Kidney (tissue), 14 donors: ENCODE measurements around the gene VPS4B. TPM values are rescaled to one million over a fixed set of nuclear protein-coding genes. Genes with fewer than 3 reads are reported as not detected.

ENCODE experiments used
- DNase-seq, 5 donors: peaks; one replicate each; pipeline ENCODE4 v3.0.0-alpha.2; 2013 to 2020
- FAIRE-seq: peaks from 2 replicates; lab custom pipeline; 2012; peaks lifted over from hg19 to GRCh38; lab: Jason Lieb, UNC
- H3K27ac ChIP-seq, 2 donors: one replicate each; pipeline ENCODE4 v1.7.0; 2013; ENCODE audit warnings: low read depth in 2 of 2, low read length in 2 of 2, inconsistent platforms in 1 of 2
- H3K27me3 ChIP-seq: one replicate; pipeline ENCODE4 v1.7.1; 2013; ENCODE audit warnings: low read length, inconsistent platforms; ENCODE audit not compliant: control insufficient read depth, insufficient read depth
- H3K36me3 ChIP-seq, 3 donors: one replicate each; pipeline versions ENCODE4 v1.7.0 to v1.7.1; 2013; ENCODE audit warnings: low read length in 3 of 3, control low read depth in 1 of 3, inconsistent platforms in 1 of 3; ENCODE audit not compliant: insufficient read depth in 3 of 3, control insufficient read depth in 2 of 3
- H3K4me1 ChIP-seq, 3 donors: one replicate each; pipeline versions ENCODE4 v1.7.0 to v1.7.1; 2013; ENCODE audit warnings: low read length in 3 of 3, inconsistent platforms in 1 of 3, low read depth in 1 of 3; ENCODE audit not compliant: control insufficient read depth in 2 of 3, insufficient read depth in 2 of 3
- H3K4me3 ChIP-seq, 3 donors: one replicate each; pipeline versions ENCODE4 v1.7.0 to v1.8.1; 2013; ENCODE audit warnings: low read length in 3 of 3, control low read depth in 1 of 3, inconsistent platforms in 1 of 3
- H3K9ac ChIP-seq, 3 donors: one replicate each; pipeline versions ENCODE4 v1.7.0 to v1.7.1; 2013; ENCODE audit warnings: low read length in 3 of 3, control low read depth in 1 of 3, inconsistent platforms in 1 of 3
- H3K9me3 ChIP-seq, 3 donors: one replicate each; pipeline versions ENCODE4 v1.7.0 to v1.7.1; 2013; ENCODE audit warnings: low read length in 3 of 3, control low read depth in 1 of 3, inconsistent platforms in 1 of 3; ENCODE audit not compliant: control insufficient read depth in 2 of 3, insufficient read depth in 1 of 3
- intact Hi-C: fragments of 100-400 bp; cut with DNase I; formaldehyde crosslinking; loops from one replicate; pipeline ENCODE4 v1.11.1; 2022
- polyA plus RNA-seq: library from polyadenylated mRNA; stranded (reverse); fragments of 350-450 nt; fragmentation: Illumina TruSeq; extraction: RNeasy Lipid Tissue Mini Kit (QIAGEN cat#74804); gene quantifications from one replicate; pipeline ENCODE4 v1.2.3, GENCODE V29; 2014; ENCODE audit warnings: low read depth, low replicate concordance; ENCODE audit not compliant: insufficient read depth
- total RNA-seq: library from RNA; stranded (reverse); fragmentation: NEBNext Ultra II Directional; extraction: Animal tissue kit (Norgen Biotek cat#: 25700); gene quantifications from one replicate; pipeline ENCODE4 v1.2.1, GENCODE V29; 2021
- TF ChIP-seq, protein P1 (sequence below): IDR thresholded peaks from 3 replicates; pipeline ENCODE4 v1.5.1; 2012; ENCODE audit warnings: mild to moderate bottlenecking, moderate library complexity, borderline replicate concordance; ENCODE audit not compliant: insufficient read depth; ENCODE audit errors: extremely low read depth
- donor health status: control.
- donor health status: control.
- donor health status: control.
- donor health status: control.
- donor health status: control.
- donor health status: DM: yes; HTN: yes; CAD: no.
- donor health status: Normal renal cell carcinoma (clear cell type).

The VPS4B gene
- total and polyA plus RNA-seq, 2 donors from 2014 or later = 15.7 to 63.7 TPM

DNA sequence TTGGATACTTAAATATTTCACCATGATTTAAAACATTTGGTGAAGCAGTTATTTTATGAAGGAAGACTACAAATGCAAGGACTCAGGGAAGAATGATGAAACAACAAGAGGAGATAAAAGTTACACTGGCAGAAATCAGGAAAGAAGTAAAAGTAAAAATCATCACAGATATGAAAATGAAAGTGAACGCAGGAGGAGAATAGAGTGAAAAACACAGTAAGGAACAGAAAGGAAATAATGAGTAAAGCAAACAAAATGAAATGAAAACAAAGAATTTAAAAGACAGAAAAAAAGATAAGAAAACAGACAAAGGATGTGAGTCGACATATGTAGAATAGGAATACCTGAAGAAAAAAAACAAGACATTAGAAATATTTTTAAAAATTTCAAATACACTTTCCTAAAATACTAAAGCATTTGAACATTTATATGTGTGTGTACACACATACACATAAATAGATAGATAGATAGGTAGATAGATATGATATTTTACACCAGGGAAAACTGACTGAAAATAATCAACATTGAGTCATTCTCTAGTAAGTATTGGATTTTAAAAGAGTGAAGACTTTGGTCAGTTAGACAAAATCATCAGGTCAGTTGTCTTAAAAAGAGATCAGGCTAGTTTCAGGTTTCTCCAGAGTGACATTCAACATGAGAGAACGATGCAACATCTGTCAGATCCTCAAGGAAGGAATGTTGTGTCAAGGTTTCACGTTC lies 43.2 kb downstream of the VPS4B start:
- Histone ChIP-seq H3K4me1 (no peaks in the 10 kb centered on the region), H3K9me3 (peaks cover 0 to 3% (median 0%) of the 10 kb centered on the region in 3 donors), H3K9ac (no peak overlapping the region), H3K36me3 (no peaks in the 10 kb centered on the region), H3K27ac (no peak overlapping the region), H3K4me3 (no peak overlapping the region), H3K27me3 (no peaks in the 10 kb centered on the region)
- DNase-seq (no peak), FAIRE-seq (no peak)
- TF ChIP-seq, protein P1, sequence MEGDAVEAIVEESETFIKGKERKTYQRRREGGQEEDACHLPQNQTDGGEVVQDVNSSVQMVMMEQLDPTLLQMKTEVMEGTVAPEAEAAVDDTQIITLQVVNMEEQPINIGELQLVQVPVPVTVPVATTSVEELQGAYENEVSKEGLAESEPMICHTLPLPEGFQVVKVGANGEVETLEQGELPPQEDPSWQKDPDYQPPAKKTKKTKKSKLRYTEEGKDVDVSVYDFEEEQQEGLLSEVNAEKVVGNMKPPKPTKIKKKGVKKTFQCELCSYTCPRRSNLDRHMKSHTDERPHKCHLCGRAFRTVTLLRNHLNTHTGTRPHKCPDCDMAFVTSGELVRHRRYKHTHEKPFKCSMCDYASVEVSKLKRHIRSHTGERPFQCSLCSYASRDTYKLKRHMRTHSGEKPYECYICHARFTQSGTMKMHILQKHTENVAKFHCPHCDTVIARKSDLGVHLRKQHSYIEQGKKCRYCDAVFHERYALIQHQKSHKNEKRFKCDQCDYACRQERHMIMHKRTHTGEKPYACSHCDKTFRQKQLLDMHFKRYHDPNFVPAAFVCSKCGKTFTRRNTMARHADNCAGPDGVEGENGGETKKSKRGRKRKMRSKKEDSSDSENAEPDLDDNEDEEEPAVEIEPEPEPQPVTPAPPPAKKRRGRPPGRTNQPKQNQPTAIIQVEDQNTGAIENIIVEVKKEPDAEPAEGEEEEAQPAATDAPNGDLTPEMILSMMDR = no peak
- intact Hi-C loops = no loop called here

DNA sequence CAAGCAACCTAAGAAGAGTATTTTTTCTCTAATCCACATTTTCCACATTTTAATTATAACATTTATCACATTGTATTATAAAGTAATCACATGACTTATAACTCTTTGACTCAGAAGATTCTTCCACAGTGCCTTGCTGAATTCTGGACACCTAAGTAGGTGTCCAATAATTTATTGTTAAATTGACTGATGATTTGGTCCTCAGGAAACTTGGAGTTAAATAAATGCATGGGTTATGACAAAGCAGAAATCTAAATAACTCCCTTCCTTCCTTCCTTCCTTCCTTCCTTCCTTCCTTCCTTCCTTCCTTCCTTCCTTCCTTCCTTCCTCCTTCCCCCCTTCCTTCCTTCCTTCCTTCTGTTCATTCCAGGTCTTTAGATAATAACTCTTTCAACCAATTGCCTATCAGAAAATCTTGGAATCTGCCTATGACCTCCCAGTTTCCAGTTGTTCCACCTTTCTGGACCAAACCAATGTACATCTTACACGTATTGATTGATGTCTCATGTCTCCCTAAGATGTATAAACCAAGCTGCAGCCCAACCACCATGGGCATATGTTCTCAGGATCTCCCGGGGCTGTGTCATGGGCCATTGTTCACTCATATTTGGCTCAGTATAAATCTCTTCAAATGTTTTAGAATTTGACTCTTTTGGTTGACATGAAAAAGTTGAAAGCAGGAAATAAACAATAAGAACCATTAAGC lies 44.8 kb downstream of the VPS4B start:
- no peak overlapping the region for H3K4me3 ChIP-seq
- intact Hi-C loops = no loop called here
- TF ChIP-seq, protein P1 = no peak
- H3K27me3 ChIP-seq = no peaks in the 10 kb centered on the region
- DNase-seq (no peak), FAIRE-seq (no peak)
- H3K4me1 ChIP-seq = no peaks in the 10 kb centered on the region
- H3K27ac ChIP-seq = no peak overlapping the region
- H3K36me3 ChIP-seq = no peaks in the 10 kb centered on the region
- H3K9ac ChIP-seq = no peak overlapping the region
- peaks cover 0 to 3% (median 0%) of the 10 kb centered on the region in 3 donors for H3K9me3 ChIP-seq

DNA sequence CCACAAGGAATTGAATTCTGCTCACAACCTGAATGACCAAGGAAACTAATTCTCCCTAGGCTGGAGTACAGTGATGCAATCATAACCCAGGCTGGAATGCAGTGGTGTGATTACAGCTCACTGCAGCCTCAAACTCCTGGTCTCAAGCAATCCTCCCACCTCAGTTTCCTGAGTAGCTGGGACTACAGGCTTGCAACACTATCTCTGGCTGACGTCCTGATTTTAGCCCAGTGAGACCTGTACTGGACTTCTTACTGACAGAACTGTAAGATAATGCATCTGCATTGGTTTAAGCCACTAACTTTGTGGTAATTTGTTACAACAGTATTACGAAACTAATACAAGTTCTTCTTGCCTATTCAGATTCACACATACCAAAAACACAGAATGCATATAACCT lies 45.7 kb downstream of the VPS4B start:
- Histone ChIP-seq H3K27ac (no peak overlapping the region), H3K9ac (no peak overlapping the region), H3K9me3 (peaks cover 0 to 3% (median 0%) of the 10 kb centered on the region in 3 donors), H3K27me3 (no peaks in the 10 kb centered on the region), H3K36me3 (no peaks in the 10 kb centered on the region), H3K4me3 (no peak overlapping the region), H3K4me1 (no peaks in the 10 kb centered on the region)
- intact Hi-C loops = no loop called here
- no peak for DNase-seq
- no peak for FAIRE-seq
- TF ChIP-seq, protein P1 = no peak
